Uterus (tissue), 4 donors: ENCODE data around the gene MYCBPAP. TPM values are rescaled to one million over a fixed set of nuclear protein-coding genes. Genes with fewer than 3 reads are reported as not detected.

Experiments used
- DNase-seq, 2 donors: peaks; one replicate each; pipeline ENCODE4 v3.0.0-alpha.2; 2019 to 2020
- H3K27ac ChIP-seq, 2 donors: fragments of 200-600 bp; sonication (generic); 1 replicate in 1 of 2; 2 replicates in 1 of 2; pipeline ENCODE4 v1.5.1; 2016 to 2018
- H3K27me3 ChIP-seq, 2 donors: fragments of 200-600 bp; sonication (generic); one replicate each; pipeline ENCODE4 v1.5.1; 2018 to 2019; ENCODE audit warnings: control low read depth in 1 of 2
- H3K36me3 ChIP-seq, 2 donors: fragments of 200-600 bp; sonication (generic); one replicate each; pipeline ENCODE4 v1.5.1; 2019; ENCODE audit warnings: control low read depth in 1 of 2
- H3K4me1 ChIP-seq, 2 donors: fragments of 200-600 bp; sonication (generic); one replicate each; pipeline ENCODE4 v1.5.1; 2018 to 2019; ENCODE audit warnings: control low read depth in 1 of 2
- H3K4me3 ChIP-seq, 2 donors: fragments of 200-600 bp; sonication (generic); 1 replicate in 1 of 2; 2 replicates in 1 of 2; pipeline ENCODE4 v1.5.1; 2018 to 2019; ENCODE audit warnings: mild to moderate bottlenecking in 1 of 2
- H3K9me3 ChIP-seq, 2 donors: fragments of 200-600 bp; sonication (generic); one replicate each; pipeline ENCODE4 v1.5.1; 2019; ENCODE audit warnings: control low read depth in 1 of 2
- POLR2A ChIP-seq, 2 donors: fragments of 450-650 bp; IDR thresholded peaks; one replicate each; pipeline ENCODE4 v1.6.1; 2016; ENCODE audit warnings: antibody characterized with exemption in 2 of 2, mild to moderate bottlenecking in 1 of 2, moderate library complexity in 1 of 2
- intact Hi-C: fragments of 100-400 bp; cut with DNase I; formaldehyde crosslinking; loops from one replicate; pipeline ENCODE4 v1.15.1; 2023; ENCODE audit warnings: low total_unique reads
- total RNA-seq, 4 donors: library from RNA; depleted of rRNA in 3 of 4; stranded (reverse); fragments of >200 nt in 3 of 4; gene quantifications; one replicate each; pipeline versions ENCODE4 v1.1.0 to v1.2.4, GENCODE V29; 2014 to 2023
- TF ChIP-seq, protein P1 (sequence below), 4 experiments: fragments of 200-600 bp in 2 of 4; fragments of 450-650 bp in 2 of 4; sonication (generic) in 2 of 4; IDR thresholded peaks; one replicate each; pipeline ENCODE4 v1.5.1; 2016 to 2019; ENCODE audit warnings: antibody characterized with exemption in 4 of 4, mild to moderate bottlenecking in 2 of 4, moderate library complexity in 1 of 4
- donor health status: DM: yes; HTN: yes; CAD: no.

The MYCBPAP gene
- total RNA-seq, 4 donors from 2014 or later: 2.7 to 11.5 (median 5.1) TPM

DNA sequence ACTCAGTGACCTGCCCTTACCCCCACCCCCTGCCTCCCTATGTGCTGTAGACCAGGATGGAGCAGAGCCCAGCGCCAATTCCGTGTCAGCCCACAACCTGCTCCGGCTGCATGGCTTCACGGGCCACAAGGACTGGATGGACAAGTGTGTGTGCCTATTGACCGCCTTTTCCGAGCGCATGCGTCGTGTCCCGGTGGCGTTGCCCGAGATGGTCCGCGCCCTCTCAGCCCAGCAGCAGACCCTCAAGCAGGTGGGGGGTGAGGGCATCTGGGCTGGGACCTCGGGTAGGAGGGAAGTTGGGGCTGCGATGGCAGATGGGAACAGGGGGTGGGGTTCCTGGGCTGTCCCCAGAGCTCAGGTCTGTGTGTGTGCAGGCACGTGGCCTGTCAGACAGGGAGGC lies 46.0 kb downstream of the MYCBPAP start:
- Histone ChIP-seq H3K27me3 (no peaks in the 10 kb centered on the region), H3K36me3 (no peaks in the 10 kb centered on the region), H3K4me3 (no peak overlapping the region), H3K4me1 (peaks cover 0 to 8% of the 10 kb centered on the region in 2 donors), H3K9me3 (no peaks in the 10 kb centered on the region), H3K27ac (no peak overlapping the region)
- intact Hi-C loops: no loop called here
- DNase-seq: no peak
- TF ChIP-seq, protein P1, sequence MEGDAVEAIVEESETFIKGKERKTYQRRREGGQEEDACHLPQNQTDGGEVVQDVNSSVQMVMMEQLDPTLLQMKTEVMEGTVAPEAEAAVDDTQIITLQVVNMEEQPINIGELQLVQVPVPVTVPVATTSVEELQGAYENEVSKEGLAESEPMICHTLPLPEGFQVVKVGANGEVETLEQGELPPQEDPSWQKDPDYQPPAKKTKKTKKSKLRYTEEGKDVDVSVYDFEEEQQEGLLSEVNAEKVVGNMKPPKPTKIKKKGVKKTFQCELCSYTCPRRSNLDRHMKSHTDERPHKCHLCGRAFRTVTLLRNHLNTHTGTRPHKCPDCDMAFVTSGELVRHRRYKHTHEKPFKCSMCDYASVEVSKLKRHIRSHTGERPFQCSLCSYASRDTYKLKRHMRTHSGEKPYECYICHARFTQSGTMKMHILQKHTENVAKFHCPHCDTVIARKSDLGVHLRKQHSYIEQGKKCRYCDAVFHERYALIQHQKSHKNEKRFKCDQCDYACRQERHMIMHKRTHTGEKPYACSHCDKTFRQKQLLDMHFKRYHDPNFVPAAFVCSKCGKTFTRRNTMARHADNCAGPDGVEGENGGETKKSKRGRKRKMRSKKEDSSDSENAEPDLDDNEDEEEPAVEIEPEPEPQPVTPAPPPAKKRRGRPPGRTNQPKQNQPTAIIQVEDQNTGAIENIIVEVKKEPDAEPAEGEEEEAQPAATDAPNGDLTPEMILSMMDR (IDR thresholded peaks at IDR 0.05): no peak
- no peak for TF ChIP-seq POLR2A (IDR thresholded peaks at IDR 0.05)

DNA sequence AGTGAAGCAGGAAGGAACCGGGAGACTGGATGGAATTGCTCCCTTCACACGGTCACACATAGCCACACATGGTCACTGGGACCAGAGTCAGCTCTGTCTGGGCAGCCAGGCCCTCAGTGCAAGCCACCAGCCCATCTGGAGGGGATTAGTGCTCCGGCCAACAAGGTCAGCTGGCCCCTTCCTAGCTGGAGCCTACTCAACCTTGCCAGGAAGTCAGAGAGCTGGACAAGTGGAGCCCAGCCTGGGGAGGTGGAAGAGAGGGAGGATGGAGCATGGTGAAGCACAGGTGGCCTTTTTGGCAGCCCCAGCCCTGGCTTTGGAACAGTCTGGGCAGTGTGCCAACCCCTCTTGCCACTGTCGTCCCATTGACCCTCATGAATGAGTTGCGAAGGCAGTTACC lies 48.6 kb downstream of the MYCBPAP start:
- intact Hi-C loops: no loop called here

DNA sequence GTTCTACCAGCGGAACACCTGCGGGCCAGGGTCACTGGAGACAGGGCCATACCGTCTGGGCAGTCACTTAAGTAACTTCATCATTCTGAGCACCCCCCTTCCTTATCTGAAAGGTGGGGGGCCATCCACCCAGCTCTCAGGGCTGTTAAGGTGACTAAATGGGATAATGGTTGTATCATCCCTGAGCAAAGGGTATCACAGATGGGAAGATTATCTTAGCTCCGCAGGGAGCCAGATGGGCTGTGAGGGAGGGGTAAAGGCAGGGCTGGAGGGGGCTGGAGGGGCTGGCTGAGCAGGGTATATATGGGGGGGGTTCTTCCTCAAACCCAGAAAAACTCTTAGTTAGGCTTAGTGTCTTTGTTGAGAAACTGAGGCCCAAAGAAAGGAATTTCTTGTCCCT lies 49.4 kb downstream of the MYCBPAP start:
- Histone ChIP-seq H3K27me3 (peaks cover 0 to 10% of the 10 kb centered on the region in 2 donors), H3K36me3 (no peaks in the 10 kb centered on the region)

More for the DNA sequence above, 48.6 kb downstream of the MYCBPAP start:
- no peaks in the 10 kb centered on the region for H3K36me3 ChIP-seq
- H3K9me3 ChIP-seq: no peaks in the 10 kb centered on the region
- no peak overlapping the region for H3K27ac ChIP-seq
- no peak for DNase-seq
- no peak overlapping the region for H3K4me3 ChIP-seq
- no peak for TF ChIP-seq POLR2A (IDR thresholded peaks at IDR 0.05)
- TF ChIP-seq, protein P1 (IDR thresholded peaks at IDR 0.05): no peak
- H3K4me1 ChIP-seq: peaks cover 0 to 25% of the 10 kb centered on the region in 2 donors
- peaks cover 0 to 8% of the 10 kb centered on the region in 2 donors for H3K27me3 ChIP-seq

DNA sequence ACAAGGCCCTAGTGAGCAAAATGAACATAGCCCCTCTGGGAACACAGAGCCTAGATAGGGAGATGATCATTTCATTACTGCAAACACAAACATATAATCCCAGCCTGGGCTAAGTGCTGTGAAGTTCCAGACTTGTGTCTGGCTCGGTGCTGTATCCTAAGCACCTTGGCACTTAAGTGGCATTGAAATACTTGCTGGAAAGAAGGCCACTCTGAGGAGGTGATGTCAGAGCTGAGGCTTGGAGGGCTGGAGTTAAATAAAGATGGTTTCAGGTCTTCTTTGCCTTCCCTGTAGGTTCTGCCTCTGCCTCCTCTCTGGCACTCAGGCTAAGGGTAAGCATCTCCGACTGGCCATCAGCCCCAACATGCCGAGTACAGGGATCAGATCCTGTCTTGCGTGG lies 49.9 kb downstream of the MYCBPAP start:
- peaks cover 0 to 12% of the 10 kb centered on the region in 2 donors for H3K27me3 ChIP-seq
- TF ChIP-seq, protein P1 (IDR thresholded peaks at IDR 0.05): no peak
- no peak for TF ChIP-seq POLR2A (IDR thresholded peaks at IDR 0.05)
- intact Hi-C loops: no loop called here

More for the DNA sequence above, 49.4 kb downstream of the MYCBPAP start:
- intact Hi-C loops: no loop called here
- H3K4me3 ChIP-seq: no peak overlapping the region
- DNase-seq: no peak
- TF ChIP-seq, protein P1 (IDR thresholded peaks at IDR 0.05): no peak
- no peak for TF ChIP-seq POLR2A (IDR thresholded peaks at IDR 0.05)
- no peaks in the 10 kb centered on the region for H3K9me3 ChIP-seq
- H3K27ac ChIP-seq: no peak overlapping the region
- peaks cover 0 to 33% of the 10 kb centered on the region in 2 donors for H3K4me1 ChIP-seq

DNA sequence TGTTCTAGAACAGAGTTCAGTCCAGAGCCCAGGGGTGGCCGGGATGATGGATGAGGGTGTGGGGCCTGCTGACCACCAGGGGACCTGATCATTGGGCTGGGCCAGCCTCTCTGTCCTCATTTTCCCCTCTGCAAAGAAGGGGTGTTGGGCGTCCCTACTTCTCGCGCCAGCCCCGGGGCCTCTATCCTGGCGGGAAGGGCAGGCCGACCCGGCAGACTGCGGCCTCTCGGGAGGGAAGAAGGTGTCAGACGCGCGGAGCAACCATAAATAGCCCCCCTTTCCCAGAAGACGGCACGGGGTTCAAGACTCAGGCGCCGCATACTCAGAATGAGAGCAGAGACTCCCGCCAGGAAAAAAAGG lies 50.3 kb downstream of the MYCBPAP start:
- intact Hi-C loops: no loop called here
- H3K9me3 ChIP-seq: no peaks in the 10 kb centered on the region
- no peak overlapping the region for H3K4me3 ChIP-seq
- TF ChIP-seq POLR2A (IDR thresholded peaks at IDR 0.05): no peak
- TF ChIP-seq, protein P1 (IDR thresholded peaks at IDR 0.05): no peak
- H3K4me1 ChIP-seq: peaks cover 0 to 34% of the 10 kb centered on the region in 2 donors
- peak overlapping the region in 1 of 2 donors; percentile 30 for H3K27ac ChIP-seq
- DNase-seq: no peak
- H3K36me3 ChIP-seq: no peaks in the 10 kb centered on the region
- peaks cover 0 to 12% of the 10 kb centered on the region in 2 donors for H3K27me3 ChIP-seq

More for the DNA sequence above, 49.9 kb downstream of the MYCBPAP start:
- no peak for DNase-seq
- no peak overlapping the region for H3K4me3 ChIP-seq
- peaks cover 0 to 34% of the 10 kb centered on the region in 2 donors for H3K4me1 ChIP-seq
- no peaks in the 10 kb centered on the region for H3K9me3 ChIP-seq
- H3K27ac ChIP-seq: no peak overlapping the region
- H3K36me3 ChIP-seq: no peaks in the 10 kb centered on the region
